ENCODE results near the gene CH25H.

Gene CH25H

DNA sequence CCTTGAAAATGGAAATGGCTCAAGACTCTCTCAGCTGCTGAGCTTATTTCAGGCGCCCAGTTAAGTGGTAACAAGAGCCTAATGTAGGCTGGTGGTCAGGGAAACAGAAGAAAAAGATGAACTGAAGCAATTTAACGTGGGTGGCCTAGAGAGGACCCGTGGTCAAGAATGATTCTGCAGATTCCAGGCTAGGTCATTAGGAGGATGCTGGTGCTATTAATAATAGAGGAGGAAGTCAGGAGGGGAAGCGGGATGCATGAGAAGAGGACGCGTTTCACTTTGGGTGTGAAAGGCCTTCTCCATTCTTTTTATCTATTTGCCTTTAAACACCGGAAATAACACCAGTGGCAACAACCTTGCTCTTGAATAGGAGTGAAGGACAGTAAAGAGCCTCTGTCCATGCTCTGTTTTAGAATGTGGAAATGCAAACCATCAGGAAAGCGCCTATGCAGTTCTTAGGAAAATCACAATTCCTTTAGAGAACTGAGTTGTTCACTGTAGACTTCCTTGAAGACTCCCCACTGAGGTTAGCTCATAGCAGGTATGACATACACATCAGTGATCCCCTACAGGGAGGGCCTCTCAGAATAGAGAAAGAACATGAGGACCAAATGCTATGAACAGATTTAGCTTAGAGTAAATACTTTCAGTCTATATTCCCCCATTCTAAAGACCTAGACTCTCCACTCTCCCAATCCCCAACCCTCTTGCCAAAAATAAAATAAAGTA is 35.9 kb upstream of the CH25H start:
- peak overlapping the region; percentile 29 for H3K27ac ChIP-seq (ENCODE audit: poor library complexity, severe bottlenecking)
- no peaks in the 10 kb centered on the region for H3K9me3 ChIP-seq (ENCODE audit: severe bottlenecking)
- peaks cover 15% of the 10 kb centered on the region for H3K4me1 ChIP-seq (ENCODE audit: insufficient read depth, poor library complexity, severe bottlenecking)
- no peak overlapping the region for H3K4me3 ChIP-seq (ENCODE audit: severe bottlenecking)
- no peak for ATAC-seq (ENCODE audit: low read depth)
- H3K27me3 ChIP-seq (ENCODE audit: insufficient read depth, poor library complexity, severe bottlenecking) = no peaks in the 10 kb centered on the region
- DNase-seq (ENCODE audit: low spot score) = no peak
- TF ChIP-seq, protein P1, sequence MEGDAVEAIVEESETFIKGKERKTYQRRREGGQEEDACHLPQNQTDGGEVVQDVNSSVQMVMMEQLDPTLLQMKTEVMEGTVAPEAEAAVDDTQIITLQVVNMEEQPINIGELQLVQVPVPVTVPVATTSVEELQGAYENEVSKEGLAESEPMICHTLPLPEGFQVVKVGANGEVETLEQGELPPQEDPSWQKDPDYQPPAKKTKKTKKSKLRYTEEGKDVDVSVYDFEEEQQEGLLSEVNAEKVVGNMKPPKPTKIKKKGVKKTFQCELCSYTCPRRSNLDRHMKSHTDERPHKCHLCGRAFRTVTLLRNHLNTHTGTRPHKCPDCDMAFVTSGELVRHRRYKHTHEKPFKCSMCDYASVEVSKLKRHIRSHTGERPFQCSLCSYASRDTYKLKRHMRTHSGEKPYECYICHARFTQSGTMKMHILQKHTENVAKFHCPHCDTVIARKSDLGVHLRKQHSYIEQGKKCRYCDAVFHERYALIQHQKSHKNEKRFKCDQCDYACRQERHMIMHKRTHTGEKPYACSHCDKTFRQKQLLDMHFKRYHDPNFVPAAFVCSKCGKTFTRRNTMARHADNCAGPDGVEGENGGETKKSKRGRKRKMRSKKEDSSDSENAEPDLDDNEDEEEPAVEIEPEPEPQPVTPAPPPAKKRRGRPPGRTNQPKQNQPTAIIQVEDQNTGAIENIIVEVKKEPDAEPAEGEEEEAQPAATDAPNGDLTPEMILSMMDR (IDR thresholded peaks at IDR 0.05; ENCODE audit: poor library complexity, severe bottlenecking) = no peak
- H3K36me3 ChIP-seq (ENCODE audit: low read depth) = peaks cover 4% of the 10 kb centered on the region

- TF ChIP-seq, protein P1 (IDR thresholded peaks at IDR 0.05; ENCODE audit: poor library complexity, severe bottlenecking) = no peak
- Histone ChIP-seq H3K36me3 (ENCODE audit: low read depth) (peaks cover 4% of the 10 kb centered on the region), H3K27ac (ENCODE audit: poor library complexity, severe bottlenecking) (peak overlapping the region; percentile 29), H3K27me3 (ENCODE audit: insufficient read depth, poor library complexity, severe bottlenecking) (no peaks in the 10 kb centered on the region), H3K4me1 (ENCODE audit: insufficient read depth, poor library complexity, severe bottlenecking) (peaks cover 15% of the 10 kb centered on the region), H3K9me3 (ENCODE audit: severe bottlenecking) (no peaks in the 10 kb centered on the region), H3K4me3 (ENCODE audit: severe bottlenecking) (no peak overlapping the region)
- DNase-seq (ENCODE audit: low spot score) (no peak), ATAC-seq (ENCODE audit: low read depth) (peak; percentile 58; the same call in 2 of the 3 replicates)
Measured at GRCh38 chr10:89242345-89242684, 35.2 kb upstream of the CH25H start.

- Histone ChIP-seq H3K27me3 (ENCODE audit: insufficient read depth, poor library complexity, severe bottlenecking) (no peaks in the 10 kb centered on the region), H3K36me3 (ENCODE audit: low read depth) (peaks cover 4% of the 10 kb centered on the region), H3K27ac (ENCODE audit: poor library complexity, severe bottlenecking) (peak overlapping the region; percentile 29), H3K4me3 (ENCODE audit: severe bottlenecking) (no peak overlapping the region), H3K4me1 (ENCODE audit: insufficient read depth, poor library complexity, severe bottlenecking) (peaks cover 15% of the 10 kb centered on the region), H3K9me3 (ENCODE audit: severe bottlenecking) (no peaks in the 10 kb centered on the region)
- ATAC-seq (ENCODE audit: low read depth) (peak; percentile 68; the same call in 2 of the 3 replicates), DNase-seq (ENCODE audit: low spot score) (no peak)
- TF ChIP-seq, protein P1 (IDR thresholded peaks at IDR 0.05; ENCODE audit: poor library complexity, severe bottlenecking) = no peak
Measured at GRCh38 chr10:89241486-89242344, 34.6 kb upstream of the CH25H start.

DNA sequence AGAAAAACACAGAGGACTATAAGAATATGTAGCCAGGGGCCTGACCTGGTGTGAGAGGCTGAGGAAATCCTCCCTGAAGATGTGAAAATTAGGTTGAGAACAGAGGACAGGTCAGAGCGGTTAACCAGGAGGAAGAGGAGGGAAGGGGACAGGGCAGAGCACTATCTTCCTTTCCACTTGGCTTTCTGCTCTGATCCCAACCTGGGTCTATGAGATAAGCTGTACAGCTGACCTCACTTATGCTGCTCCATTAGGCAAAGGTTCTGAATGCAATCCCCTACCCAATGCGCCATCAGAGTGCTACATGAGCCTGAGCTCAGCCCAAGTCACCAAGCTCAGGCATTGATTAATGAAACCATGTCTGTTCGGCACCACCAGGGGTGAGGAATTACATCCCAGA is 33.9 kb upstream of the CH25H start:
- H3K36me3 ChIP-seq (ENCODE audit: low read depth) = peaks cover 8% of the 10 kb centered on the region
- DNase-seq (ENCODE audit: low spot score) = no peak
- ATAC-seq (ENCODE audit: low read depth) = no peak
- TF ChIP-seq, protein P1 (IDR thresholded peaks at IDR 0.05; ENCODE audit: poor library complexity, severe bottlenecking) = no peak
- no peak overlapping the region for H3K27ac ChIP-seq (ENCODE audit: poor library complexity, severe bottlenecking)
- peaks cover 15% of the 10 kb centered on the region for H3K4me1 ChIP-seq (ENCODE audit: insufficient read depth, poor library complexity, severe bottlenecking)
- no peaks in the 10 kb centered on the region for H3K9me3 ChIP-seq (ENCODE audit: severe bottlenecking)
- no peak overlapping the region for H3K4me3 ChIP-seq (ENCODE audit: severe bottlenecking)
- H3K27me3 ChIP-seq (ENCODE audit: insufficient read depth, poor library complexity, severe bottlenecking) = no peaks in the 10 kb centered on the region

Measured in RWPE2 (cell line).